22Rv1 (cell line): ENCODE measurements around the gene XRCC4.
"Not testable (repeated sequence)": the region's sequence is repeated elsewhere in the genome, so short reads cannot be mapped to it uniquely, and the experiment has no call there.

Experiments
- H3K27ac ChIP-seq: fragments of 450-650 bp; 2 replicates; pipeline ENCODE4 v1.5.1; 2017
- CTCF ChIP-seq: fragments of 450-650 bp; IDR thresholded peaks from 2 replicates; pipeline ENCODE4 v1.5.1; 2017; ENCODE audit warnings: mild to moderate bottlenecking
- ZFX ChIP-seq: fragments of 450-650 bp; IDR thresholded peaks from 2 replicates; pipeline ENCODE4 v1.6.1; 2017; ENCODE audit warnings: antibody characterized with exemption, borderline replicate concordance

XRCC4 gene

GRCh38 chr5:83253720-83254119 lies 176.4 kb downstream of the XRCC4 start:
- no peak overlapping the region for H3K27ac ChIP-seq
- TF ChIP-seq ZFX, result no peak
- no peak for TF ChIP-seq CTCF

- no peak overlapping the region for H3K27ac ChIP-seq
- TF ChIP-seq CTCF, result no peak
- no peak for TF ChIP-seq ZFX
Observed at GRCh38 chr5:83255268-83255667, 177.9 kb downstream of the XRCC4 start.

- no peak overlapping the region for H3K27ac ChIP-seq
- TF ChIP-seq ZFX, result no peak
- no peak for TF ChIP-seq CTCF
Observed at GRCh38 chr5:83256091-83256780, 178.9 kb downstream of the XRCC4 start.

GRCh38 chr5:83257684-83258083 lies 180.3 kb downstream of the XRCC4 start:
- not testable (repeated sequence) for H3K27ac ChIP-seq

- H3K27ac ChIP-seq, result no peak overlapping the region
- TF ChIP-seq CTCF (no peak), ZFX (no peak)
Observed at GRCh38 chr5:83265318-83265717, 188.0 kb downstream of the XRCC4 start.

GRCh38 chr5:83270311-83270710 lies 193.0 kb downstream of the XRCC4 start:
- no peak overlapping the region for H3K27ac ChIP-seq
- TF ChIP-seq ZFX, result no peak
- TF ChIP-seq CTCF, result no peak

GRCh38 chr5:83277154-83277553 lies 199.8 kb downstream of the XRCC4 start:
- H3K27ac ChIP-seq, result no peak overlapping the region
- TF ChIP-seq ZFX (no peak), CTCF (no peak)

GRCh38 chr5:83277953-83278352 lies 200.6 kb downstream of the XRCC4 start:
- no peak overlapping the region for H3K27ac ChIP-seq
- TF ChIP-seq CTCF (no peak), ZFX (no peak)
